Occipital lobe (tissue), 3 donors: Measurements from ENCODE around the gene CDC42SE1. TPM values are rescaled to one million over a fixed set of nuclear protein-coding genes. Genes with fewer than 3 reads are reported as not detected.
A peak's percentile ranks its signal among the peaks of the same experiment; 100 is the strongest.

Source experiments
- DNase-seq: peaks from one replicate; lab custom pipeline; 2025; lab: John Stamatoyannopoulos, UW
- small RNA-seq: library from RNA; depleted of rRNA; stranded (forward); fragments of <200 nt; gene quantifications from one replicate; pipeline ENCODE3, GENCODE V24; 2014
- total RNA-seq: library from RNA; depleted of rRNA; stranded (reverse); fragments of >200 nt; gene quantifications from one replicate; pipeline ENCODE4 v1.2.3, GENCODE V29; 2014

Gene CDC42SE1
- total RNA-seq, 1 donor from 2014 or later = 33.4 TPM

GRCh38 chr1:151009206-151009587 is 50.2 kb downstream of the CDC42SE1 start:
- DNase-seq = no peak

DNA sequence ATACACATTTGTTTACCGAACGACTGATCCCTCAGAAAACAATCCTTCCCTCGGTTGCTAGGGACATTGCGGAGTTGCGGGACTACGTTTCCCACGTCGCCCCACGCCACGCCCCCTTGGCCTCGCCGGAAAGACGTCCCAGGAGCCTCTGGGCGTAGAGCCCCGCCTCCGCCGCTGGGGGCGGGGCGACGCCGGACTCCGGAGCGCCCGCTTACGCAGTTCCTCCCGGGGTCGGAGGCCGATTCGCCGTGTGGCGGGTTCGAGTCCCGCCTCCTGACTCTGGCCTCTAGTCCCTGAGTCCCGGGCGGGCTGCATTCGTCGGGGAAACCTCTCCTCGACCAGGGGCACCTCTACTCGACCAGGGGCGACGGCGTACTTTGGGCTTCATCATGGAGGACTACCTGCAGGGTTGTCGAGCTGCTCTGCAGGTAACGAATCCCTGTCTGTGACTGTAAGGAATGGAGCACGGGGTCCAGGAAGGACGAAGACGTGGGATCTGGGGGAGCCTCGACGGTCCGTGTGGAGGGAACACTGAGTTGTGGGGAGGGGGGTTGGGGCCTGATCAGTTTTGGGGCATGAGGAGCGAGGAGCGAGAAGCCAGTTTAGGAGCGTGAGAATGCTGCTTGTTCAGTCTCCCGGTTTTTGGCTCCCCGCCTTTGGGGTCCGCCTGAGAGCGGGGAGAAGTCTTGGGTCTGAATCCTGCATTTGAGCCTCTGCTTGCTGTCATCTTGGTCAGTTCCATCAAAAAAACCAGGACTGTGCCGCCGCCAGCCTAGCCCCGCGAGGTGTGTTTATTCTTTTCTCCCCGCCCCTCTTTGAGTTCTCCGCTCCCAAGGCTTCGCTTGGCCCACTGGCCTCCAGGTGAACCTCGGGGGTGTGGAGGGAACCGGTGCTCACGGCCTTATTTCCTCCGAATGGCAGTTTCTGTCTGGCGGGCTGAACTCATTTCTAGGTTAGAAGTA is 50.9 kb downstream of the CDC42SE1 start, which contains the start of gene PRUNE1:
Gene PRUNE1, plus strand, starts transcription at position 206 of the 962 bp plus-strand sequence. Its CDS starts 184 bp downstream, at position 390.
- peak; percentile 90 for DNase-seq

DNA sequence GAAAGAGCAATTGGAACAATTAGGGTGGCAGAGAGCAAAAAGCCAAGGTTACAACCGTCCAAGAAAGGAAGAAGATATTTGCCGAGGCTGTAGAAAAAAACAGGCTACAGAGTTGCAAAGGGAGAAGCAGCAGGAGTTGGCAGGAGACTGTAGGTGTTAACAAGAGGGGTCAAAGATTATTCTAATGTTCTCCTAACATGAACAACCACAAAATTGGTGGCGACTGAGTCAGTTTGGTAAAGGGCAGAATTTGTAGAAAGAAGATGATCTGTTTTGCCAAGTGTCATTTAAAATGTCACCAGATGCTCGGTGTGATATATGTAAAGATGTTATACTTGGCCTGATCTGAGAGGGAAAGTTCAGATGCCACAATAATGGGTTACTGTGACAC is 51.6 kb downstream of the CDC42SE1 start:
- DNase-seq = no peak

GRCh38 chr1:151006327-151007052 is 52.9 kb downstream of the CDC42SE1 start, which contains the start of gene MINDY1:
Gene MINDY1 (minus strand): TSS chr1:151006902. CDS start chr1:151002617, 4,285 bp downstream.
- DNase-seq = peak; percentile 80

DNA sequence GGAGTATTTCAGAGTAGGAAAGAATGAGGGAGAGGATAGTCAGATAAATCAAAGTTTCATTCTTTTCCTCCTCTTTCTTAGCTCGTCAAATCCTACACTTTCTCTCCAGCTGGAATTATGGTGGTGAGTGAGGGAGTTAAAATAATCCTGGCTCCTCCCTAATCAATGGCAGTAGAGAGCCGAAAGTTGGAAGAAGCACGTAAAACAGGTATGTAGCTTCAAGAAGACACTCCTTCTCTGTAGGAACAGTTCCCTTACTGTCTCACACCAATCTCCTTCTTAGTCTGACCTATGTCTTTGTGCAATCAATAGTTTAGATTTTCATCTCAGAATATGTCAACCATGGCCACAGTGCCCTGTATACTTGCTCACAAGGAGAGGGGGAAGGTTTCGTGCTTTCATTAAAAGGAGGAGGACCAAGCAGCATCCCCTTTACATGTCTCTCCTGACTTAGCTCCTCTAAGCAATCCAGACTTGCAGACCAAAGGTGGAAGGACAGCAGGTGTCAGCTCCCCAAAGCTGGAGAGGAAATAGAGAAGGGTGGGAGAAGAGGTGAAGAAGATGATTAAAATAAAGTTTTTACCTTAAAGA is 53.6 kb downstream of the CDC42SE1 start:
- no peak for DNase-seq

DNA sequence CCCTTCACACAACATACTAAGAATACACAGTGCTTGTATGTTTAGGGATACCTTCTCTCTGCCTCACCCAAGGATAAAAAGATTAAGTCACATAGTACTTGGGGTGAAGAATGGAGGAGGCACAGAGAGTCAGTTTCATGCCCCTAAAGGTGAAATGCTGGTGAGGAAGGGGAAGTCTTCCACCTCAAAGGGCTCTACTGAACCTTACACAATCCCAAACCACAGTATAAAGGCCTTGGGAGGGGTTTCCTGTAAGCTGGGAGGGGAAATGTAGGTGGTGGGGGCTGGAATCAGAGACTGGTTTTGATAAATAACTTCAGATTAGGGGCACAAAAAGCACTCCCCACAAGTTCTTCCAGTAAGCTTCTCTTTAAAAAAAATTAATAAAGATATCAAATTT is 56.2 kb downstream of the CDC42SE1 start:
- DNase-seq = no peak

- no peak for DNase-seq
Observed at GRCh38 chr1:151002611-151003010, 56.8 kb downstream of the CDC42SE1 start.

- no peak for DNase-seq
Observed at GRCh38 chr1:151002051-151002450, 57.4 kb downstream of the CDC42SE1 start.

DNA sequence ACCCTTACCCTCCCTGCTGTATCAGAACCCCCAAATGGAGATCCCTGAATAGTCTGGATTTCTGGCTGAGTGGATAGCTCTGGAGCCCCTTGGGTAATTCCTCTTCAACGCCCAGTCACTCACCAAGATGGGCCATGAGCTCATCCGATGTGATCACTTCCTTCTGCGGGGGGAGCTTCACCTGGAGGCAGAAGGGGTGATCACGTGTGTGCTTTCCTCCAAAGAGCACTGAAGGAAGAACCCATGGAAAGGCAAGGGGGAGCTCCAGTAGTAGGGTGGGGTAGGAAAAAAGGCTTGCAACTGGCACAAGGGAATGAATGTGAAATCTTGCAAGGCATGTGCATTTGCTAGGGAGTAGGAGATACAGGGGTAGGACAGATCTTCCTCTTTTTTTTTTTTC is 57.8 kb downstream of the CDC42SE1 start:
- no peak for DNase-seq

Small RNA genes lying within 50 kb of the gene (small RNA-seq; reads per million reads assigned to genes)
- gene RNU6-884P = not detected

Other genes with a start within 250 kb of the CDC42SE1 start
- 20.0 TPM for gene ARNT, start 183.0 kb downstream of the CDC42SE1 start, total RNA-seq
- gene CTXND2, start 172.5 kb downstream of the CDC42SE1 start, total RNA-seq = not detected
- gene SETDB1, start 133.3 kb downstream of the CDC42SE1 start, total RNA-seq = 51.5 TPM
- gene CERS2, start 84.8 kb downstream of the CDC42SE1 start, total RNA-seq = 35.6 TPM
- gene ANXA9, start 77.3 kb downstream of the CDC42SE1 start, total RNA-seq = not detected
- 10.5 TPM for gene MINDY1, start 52.7 kb downstream of the CDC42SE1 start, total RNA-seq
- gene PRUNE1, start 51.2 kb downstream of the CDC42SE1 start, total RNA-seq = 25.3 TPM
- 0.16 TPM for gene BNIPL, start 23.0 kb downstream of the CDC42SE1 start, total RNA-seq
- 3.4 TPM for gene C1orf56, start 11.9 kb downstream of the CDC42SE1 start, total RNA-seq
- 77.2 TPM for gene MLLT11, start 775 bp upstream of the CDC42SE1 start, total RNA-seq
- gene GABPB2, start 11.1 kb upstream of the CDC42SE1 start, total RNA-seq = 12.6 TPM
- 18.6 TPM for gene SEMA6C, start 87.0 kb upstream of the CDC42SE1 start, total RNA-seq
- 0.78 TPM for gene TNFAIP8L2, start 97.0 kb upstream of the CDC42SE1 start, total RNA-seq
- 16.4 TPM for gene LYSMD1, start 106.3 kb upstream of the CDC42SE1 start, total RNA-seq
- gene SCNM1, start 106.5 kb upstream of the CDC42SE1 start, total RNA-seq = 35.6 TPM
- not detected for gene TMOD4, start 116.4 kb upstream of the CDC42SE1 start, total RNA-seq
- gene VPS72, start 130.6 kb upstream of the CDC42SE1 start, total RNA-seq = 75.3 TPM
- 56.3 TPM for gene PIP5K1A, start 138.9 kb upstream of the CDC42SE1 start, total RNA-seq
- gene PSMD4, start 195.1 kb upstream of the CDC42SE1 start, total RNA-seq = 82.0 TPM
- gene ZNF687, start 222.7 kb upstream of the CDC42SE1 start, total RNA-seq = 6.9 TPM